NOMO-1 (cell line): ENCODE results near the gene LRRFIP1.
"Not testable (repeated sequence)": the region's sequence is repeated elsewhere in the genome, so short reads cannot be mapped to it uniquely, and the experiment has no call there.

Experiments
- DNase-seq, 2 experiments: peaks; one replicate each; lab custom pipeline; 2025; ENCODE audit not compliant: unreplicated experiment in 2 of 2; lab: John Stamatoyannopoulos, UW

Gene LRRFIP1

GRCh38 chr2:237763812-237764211 lies 136.4 kb downstream of the LRRFIP1 start:
- no peak for DNase-seq

DNA sequence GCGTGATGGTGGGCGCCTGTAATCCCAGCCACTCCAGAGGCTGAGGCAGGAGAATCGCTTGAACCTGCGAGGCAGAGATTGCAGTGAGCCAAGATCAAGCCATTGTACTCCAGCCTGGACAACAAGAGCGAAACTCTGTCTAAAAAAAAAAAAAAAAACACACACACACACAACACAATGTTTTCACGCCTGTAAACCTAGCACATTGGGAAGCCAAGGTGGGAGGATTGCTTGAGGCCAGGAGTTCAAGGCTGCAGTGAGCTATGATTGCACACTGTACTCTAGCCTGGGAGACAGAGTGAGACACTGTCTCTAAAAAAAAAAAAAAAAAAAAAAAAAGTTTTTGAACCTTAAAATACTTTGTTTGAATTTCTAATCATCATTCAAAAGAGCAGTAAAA lies 137.7 kb downstream of the LRRFIP1 start:
- not testable (repeated sequence) for DNase-seq

DNA sequence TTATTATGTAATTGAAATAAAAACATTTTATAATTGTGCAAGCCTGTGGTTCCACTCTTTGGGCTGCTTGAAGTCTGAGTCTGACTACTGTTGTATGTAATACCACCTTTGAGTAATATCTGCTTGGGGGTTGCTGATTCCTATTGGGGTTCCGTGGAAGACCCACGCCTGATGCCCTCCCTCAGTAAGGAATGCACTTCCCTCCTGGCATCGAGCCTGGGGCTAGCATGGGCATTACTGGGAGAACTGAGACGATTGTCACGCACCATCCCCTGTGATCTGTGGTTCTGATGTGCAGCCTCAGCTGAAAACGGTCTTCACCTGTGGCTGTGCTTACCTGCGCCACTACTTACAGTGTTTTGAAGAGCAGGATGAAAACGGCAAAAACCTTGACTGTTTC lies 138.5 kb downstream of the LRRFIP1 start:
- DNase-seq: no peak

DNA sequence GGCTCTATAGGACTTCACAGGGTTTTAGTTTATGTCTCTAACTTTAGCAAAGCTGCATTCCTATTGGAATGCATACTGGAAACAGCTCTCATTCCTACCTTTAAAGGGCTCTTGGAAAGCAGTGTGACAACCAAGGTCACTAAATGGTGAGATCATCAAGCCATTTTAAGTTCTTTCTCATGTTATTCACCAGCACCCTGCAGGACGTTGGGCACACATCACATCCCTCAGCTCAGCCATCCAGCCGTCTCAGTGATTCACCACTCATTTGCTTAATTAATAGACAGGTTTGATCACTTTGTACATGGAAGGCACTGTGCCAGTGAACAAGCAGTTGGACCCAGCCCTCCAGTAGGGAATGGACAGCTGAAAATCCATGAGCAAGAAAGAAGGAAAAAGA lies 139.0 kb downstream of the LRRFIP1 start:
- DNase-seq: no peak

DNA sequence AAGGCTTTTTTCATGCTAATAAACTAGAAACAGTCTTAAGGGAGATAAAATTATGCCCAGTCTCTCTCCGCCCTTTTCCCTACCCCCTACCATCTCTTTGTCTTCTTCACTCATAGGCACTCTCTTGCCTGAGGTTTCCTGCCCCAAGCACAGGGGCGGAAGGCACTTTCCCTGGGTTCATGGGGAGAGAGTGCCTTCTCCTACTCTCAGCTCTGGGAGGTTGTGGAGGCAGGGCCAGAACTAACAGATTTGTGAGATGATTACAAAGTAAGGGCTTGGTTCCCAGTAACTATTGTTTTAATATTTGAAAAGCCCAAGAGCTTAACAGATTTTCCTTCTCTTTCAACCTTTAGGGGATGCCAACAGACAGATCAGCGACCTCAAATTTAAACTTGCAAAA lies 145.1 kb downstream of the LRRFIP1 start:
- no peak for DNase-seq

- DNase-seq: no peak
Observed at GRCh38 chr2:237773826-237774225, 146.4 kb downstream of the LRRFIP1 start.

- DNase-seq: peak in 1 of 2 experiments; percentile 8
Observed at GRCh38 chr2:237774811-237775553, 147.6 kb downstream of the LRRFIP1 start.

DNA sequence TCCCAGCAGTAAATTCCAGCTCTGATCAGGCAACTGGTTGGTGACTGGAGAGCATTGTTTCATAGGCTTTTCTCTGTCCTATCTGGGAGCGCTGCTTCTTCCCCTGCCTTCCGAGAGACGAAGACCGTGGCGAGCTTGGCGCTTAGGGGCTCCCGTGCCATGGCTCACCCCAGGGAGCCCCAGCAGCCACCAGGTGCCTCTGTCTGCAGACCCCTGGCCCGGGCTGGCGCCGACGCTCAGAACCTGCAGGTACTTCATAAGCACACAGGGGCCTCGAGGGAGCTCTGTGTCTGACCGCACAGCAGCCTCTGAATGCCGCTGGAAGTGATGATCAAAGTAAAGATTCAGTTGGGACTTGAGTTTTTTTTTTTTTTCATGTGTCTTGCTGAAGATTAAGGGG lies 152.1 kb downstream of the LRRFIP1 start:
- no peak for DNase-seq

- no peak for DNase-seq
Observed at GRCh38 chr2:237782181-237782580, 154.8 kb downstream of the LRRFIP1 start.

DNA sequence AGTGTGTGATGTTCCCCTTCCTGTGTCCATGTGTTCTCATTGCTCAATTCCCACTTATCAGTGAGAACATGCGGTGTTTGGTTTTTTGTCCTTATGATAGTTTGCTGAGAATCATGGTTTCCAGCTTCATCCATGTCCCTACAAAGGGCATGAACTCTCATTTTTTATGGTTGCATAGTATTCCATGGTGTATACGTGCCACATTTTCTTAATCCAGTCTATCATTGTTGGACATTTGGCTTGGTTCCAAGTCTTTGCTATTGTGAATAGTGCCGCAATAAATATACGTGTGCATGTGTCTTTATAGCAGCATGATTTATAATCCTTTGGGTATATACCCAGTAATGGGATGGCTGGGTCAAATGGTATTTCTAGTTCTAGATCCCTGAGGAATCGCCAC lies 156.3 kb downstream of the LRRFIP1 start:
- not testable (repeated sequence) for DNase-seq

GRCh38 chr2:237786936-237787335 lies 159.5 kb downstream of the LRRFIP1 start:
- DNase-seq: no peak

- DNase-seq: no peak
Observed at GRCh38 chr2:237790353-237790752, 163.0 kb downstream of the LRRFIP1 start.

DNA sequence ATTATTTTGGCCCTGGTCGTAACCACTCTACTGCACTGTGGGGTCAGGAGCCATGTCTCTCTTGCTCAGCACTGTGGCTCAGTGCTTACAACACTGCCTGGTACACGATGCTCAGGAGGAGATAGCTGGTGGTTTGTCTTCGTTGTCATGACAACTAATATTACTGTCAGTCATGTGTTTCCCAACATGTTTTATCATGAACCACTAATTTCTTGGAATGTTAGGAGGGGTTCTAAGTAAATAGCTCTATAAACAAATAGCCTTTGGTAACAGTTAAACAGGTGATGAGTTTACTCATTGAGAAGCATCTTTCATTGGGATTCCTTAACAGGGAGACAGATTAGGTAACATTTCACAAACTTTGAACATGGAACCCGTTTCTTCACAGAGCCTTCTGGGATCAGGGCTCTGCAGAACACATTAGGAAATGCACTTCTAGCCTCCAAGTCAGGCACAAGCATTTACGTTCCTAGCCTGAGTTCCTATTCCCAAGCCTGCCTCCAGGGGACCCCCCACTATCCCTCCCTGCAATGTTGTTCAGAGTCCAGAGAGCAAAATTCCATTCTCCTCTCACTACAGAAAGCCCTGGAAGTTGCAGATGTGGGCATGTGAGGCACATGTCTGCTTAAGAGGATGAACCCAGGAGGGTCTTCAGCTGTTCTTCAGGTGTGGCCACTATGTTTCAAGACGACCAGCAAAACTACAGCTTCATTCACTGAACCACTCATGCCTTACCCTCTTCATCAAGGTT lies 164.8 kb downstream of the LRRFIP1 start:
- no peak for DNase-seq

DNA sequence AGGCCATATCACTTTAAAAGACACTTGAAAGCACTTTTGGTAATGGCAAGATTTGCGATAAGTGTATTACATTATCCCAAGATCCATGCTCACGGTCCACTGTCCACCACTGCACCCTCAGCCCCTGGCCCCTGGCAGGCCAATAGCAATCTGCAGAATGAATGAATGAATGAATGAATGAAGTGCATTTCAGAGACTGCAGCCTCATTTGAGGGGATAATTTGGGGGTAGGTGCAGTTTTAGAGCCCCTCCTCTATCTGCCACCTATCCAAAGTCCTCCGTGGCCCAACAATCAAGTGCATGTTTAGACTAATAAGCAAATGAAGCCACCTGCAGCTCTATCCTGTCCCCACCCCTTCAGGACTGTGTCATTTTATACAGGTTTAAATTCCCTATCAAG lies 169.9 kb downstream of the LRRFIP1 start:
- DNase-seq: no peak

- no peak for DNase-seq
Observed at GRCh38 chr2:237798236-237799059, 171.1 kb downstream of the LRRFIP1 start, which contains the start of gene RBM44. TSS of gene RBM44 (plus strand) at chr2:237798779. CDS start at chr2:237813610, 14,831 bp downstream.

DNA sequence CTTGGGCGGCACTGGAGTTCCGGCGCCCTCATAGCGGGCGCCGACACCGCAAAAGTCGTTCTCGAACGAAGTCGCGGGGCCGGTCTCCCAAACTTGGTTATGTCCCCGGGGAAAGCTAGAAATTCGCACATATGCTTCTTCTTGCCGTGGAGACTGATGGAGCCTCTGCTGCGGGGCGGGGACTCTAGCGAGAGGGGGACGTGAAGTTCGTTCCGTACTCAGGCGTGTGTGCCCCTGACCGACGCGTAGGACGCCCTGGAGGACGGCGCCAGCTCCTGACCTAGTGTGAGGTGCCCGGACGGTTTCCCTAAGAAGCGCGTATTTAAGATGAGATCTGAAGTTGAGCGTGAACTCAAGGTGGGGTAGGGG lies 171.7 kb downstream of the LRRFIP1 start:
- DNase-seq: no peak

GRCh38 chr2:237801466-237801865 lies 174.1 kb downstream of the LRRFIP1 start:
- DNase-seq: no peak

DNA sequence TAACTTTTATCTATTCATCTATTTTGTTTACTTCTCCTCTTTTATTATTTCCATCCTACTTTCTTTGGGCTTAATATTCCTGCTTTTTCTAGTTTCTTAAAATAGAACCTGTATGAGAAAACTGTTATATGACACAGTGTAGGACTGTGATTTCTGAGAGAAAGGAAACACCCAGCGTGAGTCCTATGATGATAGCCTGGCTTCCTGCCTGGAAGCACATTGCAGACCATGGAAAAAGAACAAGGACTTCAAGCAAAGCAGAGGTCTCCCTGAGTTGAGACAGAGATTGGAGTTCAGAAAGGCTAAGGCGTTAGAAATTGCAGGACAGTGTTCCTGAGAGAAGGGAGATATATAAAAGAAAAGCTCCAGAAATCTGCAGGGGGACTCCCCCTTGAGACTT lies 178.9 kb downstream of the LRRFIP1 start:
- DNase-seq: no peak

- DNase-seq: no peak
Observed at GRCh38 chr2:237815637-237816036, 188.2 kb downstream of the LRRFIP1 start.

GRCh38 chr2:237816531-237816930 lies 189.1 kb downstream of the LRRFIP1 start:
- DNase-seq: no peak

DNA sequence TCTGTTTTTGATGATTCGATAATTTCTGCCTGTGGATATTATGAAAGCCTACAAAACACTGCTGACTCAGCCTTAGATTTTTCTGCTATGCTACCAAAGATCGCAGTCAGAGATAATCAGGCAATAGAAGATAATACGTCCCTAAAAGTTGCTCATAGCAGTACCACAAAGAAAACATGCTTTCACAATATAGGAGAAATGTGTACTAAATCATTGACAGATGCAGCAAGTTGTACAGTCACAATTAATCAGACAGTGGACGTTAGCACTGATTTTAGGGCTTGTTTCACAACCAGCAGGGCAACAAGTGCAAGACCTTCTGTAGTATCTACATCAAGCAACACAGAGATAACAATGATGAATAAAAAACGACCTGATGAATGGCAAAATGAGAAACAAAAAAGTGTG lies 190.7 kb downstream of the LRRFIP1 start:
- DNase-seq: peak in 1 of 2 experiments; percentile 44
